ENCODE results near the gene PHF24.

DNA sequence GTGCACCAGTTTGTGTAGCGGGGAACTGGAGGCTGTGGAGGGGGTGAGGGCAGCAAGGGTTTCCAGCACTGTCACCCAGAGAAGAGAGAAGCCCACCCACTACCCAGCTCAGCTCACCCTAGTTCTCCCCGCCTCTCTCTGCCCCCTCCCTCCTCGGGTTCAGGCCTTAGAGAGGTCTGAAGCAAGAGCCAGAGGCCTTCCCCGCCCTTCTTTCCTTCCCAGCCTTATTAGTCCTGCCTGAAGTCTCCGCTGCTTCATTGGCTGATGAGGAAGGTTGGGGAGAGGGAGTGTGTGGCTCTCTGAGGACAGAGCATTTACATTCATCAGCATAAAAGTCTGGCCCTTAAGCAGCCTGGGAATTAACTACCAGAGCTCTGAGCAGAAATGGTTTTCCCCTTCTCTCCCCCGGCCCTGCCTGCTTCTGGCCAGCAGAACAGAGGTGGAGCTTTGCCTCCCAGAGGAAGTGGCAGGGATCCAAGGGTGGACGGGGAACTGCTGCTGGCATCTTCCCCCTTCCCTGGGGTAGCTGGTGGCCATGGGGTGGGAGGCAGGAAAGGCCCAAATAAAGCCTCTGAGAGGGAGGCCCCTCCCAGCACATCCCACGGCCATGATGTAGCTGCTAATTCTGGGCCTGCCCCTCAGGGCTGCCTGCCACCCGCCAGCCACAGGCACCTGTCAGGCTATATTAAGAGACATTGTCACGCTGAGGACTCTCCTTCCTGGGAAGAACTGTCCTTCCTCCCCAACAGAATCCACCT is 35.6 kb downstream of the PHF24 start:
- TF ChIP-seq, protein P1, sequence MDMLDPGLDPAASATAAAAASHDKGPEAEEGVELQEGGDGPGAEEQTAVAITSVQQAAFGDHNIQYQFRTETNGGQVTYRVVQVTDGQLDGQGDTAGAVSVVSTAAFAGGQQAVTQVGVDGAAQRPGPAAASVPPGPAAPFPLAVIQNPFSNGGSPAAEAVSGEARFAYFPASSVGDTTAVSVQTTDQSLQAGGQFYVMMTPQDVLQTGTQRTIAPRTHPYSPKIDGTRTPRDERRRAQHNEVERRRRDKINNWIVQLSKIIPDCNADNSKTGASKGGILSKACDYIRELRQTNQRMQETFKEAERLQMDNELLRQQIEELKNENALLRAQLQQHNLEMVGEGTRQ (IDR thresholded peaks at IDR 0.05; ENCODE audit: borderline replicate concordance, low read depth, low read length): no peak
- TF ChIP-seq, protein P2, sequence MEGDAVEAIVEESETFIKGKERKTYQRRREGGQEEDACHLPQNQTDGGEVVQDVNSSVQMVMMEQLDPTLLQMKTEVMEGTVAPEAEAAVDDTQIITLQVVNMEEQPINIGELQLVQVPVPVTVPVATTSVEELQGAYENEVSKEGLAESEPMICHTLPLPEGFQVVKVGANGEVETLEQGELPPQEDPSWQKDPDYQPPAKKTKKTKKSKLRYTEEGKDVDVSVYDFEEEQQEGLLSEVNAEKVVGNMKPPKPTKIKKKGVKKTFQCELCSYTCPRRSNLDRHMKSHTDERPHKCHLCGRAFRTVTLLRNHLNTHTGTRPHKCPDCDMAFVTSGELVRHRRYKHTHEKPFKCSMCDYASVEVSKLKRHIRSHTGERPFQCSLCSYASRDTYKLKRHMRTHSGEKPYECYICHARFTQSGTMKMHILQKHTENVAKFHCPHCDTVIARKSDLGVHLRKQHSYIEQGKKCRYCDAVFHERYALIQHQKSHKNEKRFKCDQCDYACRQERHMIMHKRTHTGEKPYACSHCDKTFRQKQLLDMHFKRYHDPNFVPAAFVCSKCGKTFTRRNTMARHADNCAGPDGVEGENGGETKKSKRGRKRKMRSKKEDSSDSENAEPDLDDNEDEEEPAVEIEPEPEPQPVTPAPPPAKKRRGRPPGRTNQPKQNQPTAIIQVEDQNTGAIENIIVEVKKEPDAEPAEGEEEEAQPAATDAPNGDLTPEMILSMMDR (IDR thresholded peaks at IDR 0.05): no peak
- TF ChIP-seq, protein P3, sequence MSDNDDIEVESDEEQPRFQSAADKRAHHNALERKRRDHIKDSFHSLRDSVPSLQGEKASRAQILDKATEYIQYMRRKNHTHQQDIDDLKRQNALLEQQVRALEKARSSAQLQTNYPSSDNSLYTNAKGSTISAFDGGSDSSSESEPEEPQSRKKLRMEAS (IDR thresholded peaks at IDR 0.05; ENCODE audit: low read depth): no peak
- no peak for TF ChIP-seq RCOR1 (IDR thresholded peaks at IDR 0.05; ENCODE audit: low read length)
- TF ChIP-seq, protein P4, sequence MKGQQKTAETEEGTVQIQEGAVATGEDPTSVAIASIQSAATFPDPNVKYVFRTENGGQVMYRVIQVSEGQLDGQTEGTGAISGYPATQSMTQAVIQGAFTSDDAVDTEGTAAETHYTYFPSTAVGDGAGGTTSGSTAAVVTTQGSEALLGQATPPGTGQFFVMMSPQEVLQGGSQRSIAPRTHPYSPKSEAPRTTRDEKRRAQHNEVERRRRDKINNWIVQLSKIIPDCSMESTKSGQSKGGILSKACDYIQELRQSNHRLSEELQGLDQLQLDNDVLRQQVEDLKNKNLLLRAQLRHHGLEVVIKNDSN (IDR thresholded peaks at IDR 0.05; ENCODE audit: borderline replicate concordance, low read depth): no peak
- TF ChIP-seq EZH2phosphoT487 (IDR thresholded peaks at IDR 0.05; ENCODE audit: borderline replicate concordance, low read depth): no peak
- no peak for TF ChIP-seq POLR2AphosphoS5 (IDR thresholded peaks at IDR 0.05; ENCODE audit: low read depth, low read length)
- TF ChIP-seq SIN3A (IDR thresholded peaks at IDR 0.05; ENCODE audit: borderline replicate concordance, low read depth, low read length): 0 out of 2 replicates have a peak, but pooled peaks have one; percentile 7

Measured in SK-N-SH (cell line).